Adrenal gland (tissue), 5 donors: Measurements from ENCODE around the gene FARP2.

Experiments used
- POLR2A ChIP-seq, 2 donors: fragments of 450-650 bp; IDR thresholded peaks; one replicate each; pipeline ENCODE4 v1.6.1; 2017; ENCODE audit warnings: antibody characterized with exemption in 2 of 2, mild to moderate bottlenecking in 2 of 2, moderate library complexity in 1 of 2
- TF ChIP-seq, protein P1 (sequence below), 6 experiments: fragments of 450-650 bp in 4 of 6; fragments of 200-600 bp in 2 of 6; sonication (generic) in 1 of 6; IDR thresholded peaks; 1 replicate in 5 of 6; 2 replicates in 1 of 6; pipeline versions ENCODE4 v1.5.1 to v1.8.0; 2016 to 2021; ENCODE audit warnings: antibody characterized with exemption in 6 of 6, mild to moderate bottlenecking in 2 of 6, moderate library complexity in 1 of 6
- donor health status: DM: no; HTN: no; CAD: no.

DNA sequence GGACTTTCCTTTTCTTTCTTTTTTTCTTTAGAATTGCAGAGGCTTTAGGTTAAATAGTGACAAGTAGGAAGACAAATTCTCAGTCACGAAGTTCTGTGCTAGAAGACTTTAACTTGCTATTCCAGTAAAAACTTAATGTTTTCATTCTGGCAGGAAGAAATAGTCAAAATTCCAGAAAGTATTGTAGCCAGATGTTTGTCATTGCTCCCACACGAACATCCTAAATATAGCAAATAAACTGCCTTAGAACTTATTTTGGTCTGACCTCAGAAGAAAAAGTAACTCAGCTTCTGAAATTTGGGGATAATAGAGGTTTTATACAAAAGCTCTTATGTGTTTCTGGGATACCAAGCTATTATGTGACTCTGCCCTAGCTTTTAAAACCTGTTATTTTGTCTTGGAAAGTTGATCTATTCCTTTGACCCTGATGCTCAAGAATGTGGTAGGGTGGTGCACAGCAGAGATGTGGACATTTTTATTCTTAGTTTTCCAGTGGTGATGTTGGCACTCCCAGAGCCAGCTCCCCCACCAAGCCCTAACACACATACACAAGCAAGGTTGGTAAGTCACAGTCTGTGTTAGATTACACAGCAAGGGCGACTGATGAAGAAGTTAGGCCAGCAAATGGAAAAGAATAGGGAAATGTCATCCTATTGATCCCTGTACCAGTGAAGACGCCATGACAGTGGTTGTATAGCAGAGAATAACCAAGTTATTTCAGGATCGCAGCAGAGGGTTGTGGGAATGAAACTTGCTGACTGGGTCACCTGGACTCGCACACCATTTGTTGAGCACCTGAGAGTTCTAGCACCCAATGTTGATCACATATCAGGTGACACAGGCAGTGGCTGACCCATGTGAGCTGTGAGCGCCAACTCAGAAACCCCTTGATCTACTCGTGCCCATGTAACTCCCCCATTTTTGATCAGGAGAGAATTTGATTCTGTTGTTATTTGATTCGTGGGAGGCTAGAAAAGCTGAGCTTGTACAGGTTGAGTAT is 23.7 kb downstream of the FARP2 start:
- TF ChIP-seq POLR2A (IDR thresholded peaks at IDR 0.05): no peak
- TF ChIP-seq, protein P1, sequence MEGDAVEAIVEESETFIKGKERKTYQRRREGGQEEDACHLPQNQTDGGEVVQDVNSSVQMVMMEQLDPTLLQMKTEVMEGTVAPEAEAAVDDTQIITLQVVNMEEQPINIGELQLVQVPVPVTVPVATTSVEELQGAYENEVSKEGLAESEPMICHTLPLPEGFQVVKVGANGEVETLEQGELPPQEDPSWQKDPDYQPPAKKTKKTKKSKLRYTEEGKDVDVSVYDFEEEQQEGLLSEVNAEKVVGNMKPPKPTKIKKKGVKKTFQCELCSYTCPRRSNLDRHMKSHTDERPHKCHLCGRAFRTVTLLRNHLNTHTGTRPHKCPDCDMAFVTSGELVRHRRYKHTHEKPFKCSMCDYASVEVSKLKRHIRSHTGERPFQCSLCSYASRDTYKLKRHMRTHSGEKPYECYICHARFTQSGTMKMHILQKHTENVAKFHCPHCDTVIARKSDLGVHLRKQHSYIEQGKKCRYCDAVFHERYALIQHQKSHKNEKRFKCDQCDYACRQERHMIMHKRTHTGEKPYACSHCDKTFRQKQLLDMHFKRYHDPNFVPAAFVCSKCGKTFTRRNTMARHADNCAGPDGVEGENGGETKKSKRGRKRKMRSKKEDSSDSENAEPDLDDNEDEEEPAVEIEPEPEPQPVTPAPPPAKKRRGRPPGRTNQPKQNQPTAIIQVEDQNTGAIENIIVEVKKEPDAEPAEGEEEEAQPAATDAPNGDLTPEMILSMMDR (IDR thresholded peaks at IDR 0.05): no peak
